HepG2 (cell line): ENCODE measurements around the gene KRT7.

ENCODE experiments used
- ATF6 ChIP-seq: sonication (generic); formaldehyde crosslinking; conservative IDR thresholded peaks from 2 replicates; pipeline ENCODE4 v1.4.0; 2020; ENCODE audit warnings: missing genetic modification reagents
- GMEB1 ChIP-seq: sonication (generic); formaldehyde crosslinking; IDR thresholded peaks from 2 replicates; pipeline ENCODE4 v1.5.1; 2020; ENCODE audit warnings: missing genetic modification reagents, mild to moderate bottlenecking, borderline replicate concordance
- IRF2 ChIP-seq: IDR thresholded peaks from 2 replicates; pipeline ENCODE4 v1.6.1; 2018; ENCODE audit warnings: missing genetic modification reagents, missing compliant biosample characterization
- NCOA1 ChIP-seq: sonication (generic); formaldehyde crosslinking; IDR thresholded peaks from 2 replicates; pipeline ENCODE4 v1.9.0; 2021; ENCODE audit warnings: missing genetic modification reagents
- NFYB ChIP-seq: sonication (generic); formaldehyde crosslinking; IDR thresholded peaks from 2 replicates; pipeline ENCODE4 v1.4.0; 2020; ENCODE audit warnings: missing genetic modification reagents
- POLR2A ChIP-seq, 2 experiments: IDR thresholded peaks; 2 replicates each; pipeline ENCODE4 v1.6.1; 2011; ENCODE audit warnings: low read depth in 2 of 2, low read length in 2 of 2, mild to moderate bottlenecking in 1 of 2, moderate library complexity in 1 of 2; ENCODE audit not compliant: insufficient read depth in 1 of 2
- SKI ChIP-seq: fragments of 450-650 bp; IDR thresholded peaks from one replicate; pipeline ENCODE4 v1.6.1; 2018; ENCODE audit warnings: mild to moderate bottlenecking; ENCODE audit not compliant: partially characterized antibody
- ZNF616 ChIP-seq: sonication (generic); formaldehyde crosslinking; IDR thresholded peaks from 2 replicates; pipeline ENCODE4 v1.5.0; 2020; ENCODE audit warnings: low read depth, mild to moderate bottlenecking, missing genetic modification reagents

GRCh38 chr12:52222692-52223091 is 10.4 kb upstream of the KRT7 start:
- TF ChIP-seq ATF6 (no peak), POLR2A (IDR thresholded peaks at IDR 0.05; ENCODE audit: insufficient read depth in 1 of 2, low read depth in 2 of 2, low read length in 2 of 2) (no peak), IRF2 (CRISPR knock-in tag) (no peak), NCOA1 (no peak), GMEB1 (no peak), NFYB (CRISPR knock-in tag) (no peak), SKI (no peak), ZNF616 (CRISPR knock-in tag) (no peak)
